ENCODE data around the gene KIR3DL2.
"Not testable (repeated sequence)": the region's sequence is repeated elsewhere in the genome, so short reads cannot be mapped to it uniquely, and the experiment has no call there.

The KIR3DL2 gene

DNA sequence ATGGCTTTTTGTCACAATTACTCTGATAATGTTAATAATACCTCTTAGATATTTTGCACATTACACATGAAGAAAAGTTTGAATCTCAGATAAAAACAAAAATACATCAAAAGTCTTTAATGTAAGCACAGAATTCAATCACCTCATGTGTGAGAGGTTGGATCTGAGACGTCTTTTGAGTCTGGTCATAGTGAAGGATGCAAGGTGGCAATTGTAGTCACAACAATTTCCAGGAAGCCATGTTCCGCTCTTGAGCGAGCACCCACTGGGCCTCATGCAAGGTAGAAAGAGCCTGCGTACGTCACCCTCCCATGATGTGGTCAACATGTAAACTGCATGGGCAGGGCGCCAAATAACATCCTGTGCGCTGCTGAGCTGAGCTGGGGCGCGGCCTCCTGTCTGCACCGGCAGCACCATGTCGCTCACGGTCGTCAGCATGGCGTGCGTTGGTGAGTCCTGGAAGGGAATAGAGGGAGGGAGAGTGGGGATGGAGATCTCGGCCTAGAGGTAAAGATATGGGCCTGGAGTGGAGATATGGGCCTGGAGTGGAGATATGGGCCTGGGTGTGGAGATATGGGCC, at the start of gene KIR3DL2:
Gene KIR3DL2 (plus strand): TSS at position 383 of the 580 bp plus-strand sequence. CDS start 33 bp downstream, at position 416.
- not testable (repeated sequence) for DNase-seq

GRCh38 chr19:54803410-54803809, 46.8 kb upstream of the KIR3DL2 start, which contains the start of gene KIR2DL4:
KIR2DL4 (plus strand) TSS chr19:54803610; CDS start chr19:54803652, 42 bp downstream.
- DNase-seq = no peak

GRCh38 chr19:54804101-54804500, 46.1 kb upstream of the KIR3DL2 start:
- DNase-seq = no peak

DNA sequence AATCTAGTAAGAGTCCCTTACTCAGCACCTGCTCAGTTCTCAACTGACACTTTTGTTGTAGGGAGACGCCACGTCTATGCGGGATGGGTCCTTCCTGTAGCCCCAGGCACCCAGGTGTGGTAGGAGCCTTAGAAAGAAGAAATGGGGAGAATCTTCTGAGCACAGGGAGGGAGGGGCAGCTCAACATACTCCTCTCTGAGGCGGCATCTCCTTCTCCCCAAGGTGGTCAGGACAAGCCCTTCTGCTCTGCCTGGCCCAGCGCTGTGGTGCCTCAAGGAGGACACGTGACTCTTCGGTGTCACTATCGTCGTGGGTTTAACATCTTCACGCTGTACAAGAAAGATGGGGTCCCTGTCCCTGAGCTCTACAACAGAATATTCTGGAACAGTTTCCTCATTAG, 45.7 kb upstream of the KIR3DL2 start:
- DNase-seq = no peak

GRCh38 chr19:54805665-54806515, 44.4 kb upstream of the KIR3DL2 start:
- DNase-seq = no peak

DNA sequence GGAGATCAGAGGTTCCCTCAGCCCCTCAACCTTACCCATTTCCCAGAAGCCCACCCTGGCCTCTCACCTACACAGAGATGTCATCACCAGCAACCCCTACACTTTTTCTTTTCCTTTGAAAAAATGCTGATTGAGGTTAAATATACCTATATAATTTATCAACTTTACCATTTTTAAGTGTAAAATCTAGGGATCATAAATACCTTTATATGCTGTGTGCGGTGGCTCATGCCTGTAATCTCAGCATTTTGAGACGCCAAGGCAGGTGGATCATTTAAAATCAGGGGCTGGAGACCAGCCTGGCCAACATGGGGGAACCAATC, 43.8 kb upstream of the KIR3DL2 start:
- no peak for DNase-seq

DNA sequence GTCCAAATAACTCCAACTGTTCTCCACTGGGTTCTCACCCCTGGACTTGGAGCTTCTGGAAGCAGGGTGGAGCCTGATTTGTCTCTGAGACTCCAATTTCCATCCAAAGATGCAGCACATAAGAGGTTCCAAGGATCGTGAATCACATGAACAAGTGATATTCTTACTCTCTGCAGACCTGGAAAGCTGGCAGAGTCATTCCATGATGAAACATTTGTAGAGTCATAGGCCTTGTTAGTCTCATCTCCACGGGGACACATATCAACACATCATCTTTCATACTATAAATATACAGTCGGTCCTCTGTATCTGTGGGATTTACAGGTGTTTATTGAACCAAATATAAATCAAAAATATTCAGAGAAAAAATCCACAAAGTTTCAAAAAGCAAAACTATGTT, 35.7 kb upstream of the KIR3DL2 start:
- DNase-seq = peak; percentile 6

GRCh38 chr19:54816251-54816650, 34.0 kb upstream of the KIR3DL2 start, which contains the start of gene KIR3DL1:
KIR3DL1 (plus strand) TSS chr19:54816468.
- DNase-seq = not testable (repeated sequence)

- no peak for DNase-seq
Measured at GRCh38 chr19:54817670-54818536, 32.3 kb upstream of the KIR3DL2 start.

- DNase-seq = not testable (repeated sequence)
Measured at GRCh38 chr19:54824416-54824815, 25.8 kb upstream of the KIR3DL2 start.

DNA sequence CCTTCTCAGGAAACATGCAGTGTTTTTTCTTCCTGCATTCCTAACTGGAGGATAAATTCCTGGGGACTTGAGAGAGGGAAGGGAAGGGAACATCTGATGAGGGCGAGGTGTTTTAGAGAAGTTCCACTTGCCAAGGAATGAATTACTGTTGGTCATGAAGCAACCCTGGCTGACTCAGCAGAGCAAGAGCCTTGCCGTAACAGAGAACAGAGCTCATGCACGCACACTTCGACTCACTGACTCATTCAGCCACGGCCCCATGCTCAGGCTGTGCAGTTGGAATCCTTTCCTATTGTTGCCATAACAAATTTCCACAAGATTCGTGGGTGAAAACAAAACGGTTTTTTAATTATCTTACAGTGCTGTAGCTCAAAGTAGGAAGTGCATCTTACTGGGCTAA, 24.9 kb upstream of the KIR3DL2 start:
- peak; percentile 11 for DNase-seq

- peak; percentile 55 for DNase-seq
Measured at GRCh38 chr19:54828064-54828463, 22.2 kb upstream of the KIR3DL2 start.

DNA sequence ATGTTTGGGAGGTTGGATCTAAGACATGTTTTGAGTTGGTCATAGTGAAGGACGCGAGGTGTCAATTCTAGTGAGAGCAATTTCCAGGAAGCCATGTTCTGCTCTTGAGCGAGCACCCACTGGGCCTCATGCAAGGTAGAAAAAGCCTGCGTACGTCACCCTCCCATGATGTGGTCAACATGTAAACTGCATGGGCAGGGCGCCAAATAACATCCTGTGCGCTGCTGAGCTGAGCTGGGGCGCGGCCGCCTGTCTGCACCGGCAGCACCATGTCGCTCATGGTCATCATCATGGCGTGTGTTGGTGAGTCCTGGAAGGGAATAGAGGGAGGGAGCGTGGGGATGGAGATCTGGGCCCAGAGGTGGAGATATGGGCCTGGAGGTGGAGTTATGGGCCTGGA, 17.7 kb upstream of the KIR3DL2 start, which contains the start of gene KIR2DS4:
Gene KIR2DS4 (plus strand): TSS at position 181 of the 400 bp plus-strand sequence.
- DNase-seq = not testable (repeated sequence)

DNA sequence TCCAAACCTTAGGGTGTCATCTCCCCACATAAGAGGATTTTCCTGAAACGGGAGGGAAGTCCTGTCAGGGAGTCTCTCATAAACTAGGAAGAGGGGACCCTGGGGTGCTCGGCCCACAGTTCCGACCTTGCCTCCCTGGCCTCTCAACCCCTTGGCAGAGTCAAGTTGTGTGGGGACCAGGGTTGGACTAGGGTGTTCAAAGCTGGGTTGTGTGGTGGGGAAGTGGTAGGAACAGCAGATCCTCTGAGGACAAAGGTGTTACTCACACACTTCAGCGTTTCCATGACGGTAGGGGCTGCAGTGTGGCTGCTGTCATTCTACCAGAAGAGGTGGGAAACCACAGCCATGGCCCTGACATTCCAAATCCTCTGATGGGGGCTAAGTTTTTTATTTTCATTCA, 15.1 kb upstream of the KIR3DL2 start:
- not testable (repeated sequence) for DNase-seq

GRCh38 chr19:54837522-54837921, 12.7 kb upstream of the KIR3DL2 start:
- DNase-seq = peak; percentile 42

DNA sequence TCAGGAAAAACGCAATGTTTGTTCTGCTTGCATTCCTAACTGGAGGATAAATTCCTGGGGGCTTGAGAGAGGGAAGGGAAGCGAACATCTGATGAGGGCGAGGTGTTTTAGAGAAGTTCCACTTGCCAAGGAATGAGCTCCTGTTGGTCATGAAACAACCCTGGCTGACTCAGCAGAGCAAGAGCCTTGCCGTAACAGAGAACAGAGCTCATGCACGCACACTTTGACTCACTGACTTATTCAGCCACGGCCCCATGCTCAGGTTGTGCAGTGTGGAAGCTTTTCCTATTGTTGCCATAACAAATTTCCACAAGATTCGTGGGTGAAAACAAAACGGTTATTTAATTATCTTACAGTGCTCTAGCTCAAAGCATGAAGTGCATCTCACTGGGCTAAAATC, 7.1 kb upstream of the KIR3DL2 start:
- DNase-seq = not testable (repeated sequence)

DNA sequence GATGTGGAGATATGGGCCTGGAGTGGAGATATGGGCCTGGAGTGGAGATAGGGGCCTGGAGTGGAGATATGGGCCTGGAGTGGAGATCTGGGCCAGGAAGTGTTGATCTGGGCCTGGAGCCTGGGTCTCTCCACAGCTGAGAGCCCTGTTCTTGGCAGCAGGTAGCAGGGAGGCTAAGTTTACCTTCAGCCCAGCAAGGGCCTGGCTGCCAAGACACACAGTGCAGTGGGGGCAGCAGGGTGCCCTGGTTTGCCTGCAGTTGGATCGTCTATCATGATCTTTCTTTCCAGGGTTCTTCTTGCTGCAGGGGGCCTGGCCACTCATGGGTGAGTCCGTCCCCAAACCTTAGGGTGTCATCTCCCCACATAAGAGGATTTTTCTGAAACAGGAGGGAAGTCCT, 687 bp downstream of the KIR3DL2 start:
- no peak for DNase-seq

GRCh38 chr19:54851353-54851752, 1.1 kb downstream of the KIR3DL2 start:
- no peak for DNase-seq

GRCh38 chr19:54855241-54855640, 5.0 kb downstream of the KIR3DL2 start:
- peak; percentile 34 for DNase-seq

DNA sequence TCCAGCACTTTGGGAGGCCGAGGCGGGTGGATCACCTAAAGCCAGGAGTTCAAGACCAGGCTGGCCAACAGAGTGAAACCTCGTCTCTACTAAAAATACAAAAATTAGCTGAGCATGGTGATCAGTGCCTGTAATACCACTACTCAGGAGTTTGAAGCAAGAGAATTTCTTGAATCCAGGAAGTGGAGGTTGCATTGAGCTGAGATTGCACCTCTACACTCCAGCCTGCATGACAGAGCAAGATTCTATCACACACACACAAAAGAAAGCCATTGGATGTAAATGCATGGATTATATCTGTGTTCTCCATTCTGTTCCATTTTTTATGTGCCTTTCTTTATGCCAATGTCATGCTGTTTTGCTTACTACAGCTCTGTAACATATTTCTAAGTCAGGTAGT, 8.2 kb downstream of the KIR3DL2 start:
- not testable (repeated sequence) for DNase-seq

GRCh38 chr19:54859421-54859820, 9.2 kb downstream of the KIR3DL2 start:
- peak; percentile 84 for DNase-seq

- not testable (repeated sequence) for DNase-seq
Measured at GRCh38 chr19:54863459-54863858, 13.2 kb downstream of the KIR3DL2 start.

DNA sequence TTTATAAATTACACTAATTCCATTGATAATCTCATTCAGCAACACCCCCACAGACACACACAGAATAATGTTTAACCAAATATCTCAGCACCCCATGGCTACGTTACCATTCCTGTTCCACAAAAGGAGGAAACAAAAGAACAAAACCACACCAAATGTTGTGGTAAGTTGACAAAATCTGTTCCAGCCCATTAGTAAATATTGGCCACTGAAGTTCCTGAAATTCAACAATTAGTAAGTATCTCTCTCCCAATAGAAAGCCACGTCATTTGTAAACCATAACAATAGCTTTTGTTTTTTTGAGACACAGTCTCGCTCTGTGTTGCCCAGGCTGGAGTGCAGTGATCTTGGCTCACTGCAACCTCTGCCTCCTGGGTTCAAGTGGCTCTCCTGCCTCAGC, 21.5 kb downstream of the KIR3DL2 start:
- DNase-seq = peak; percentile 64

Data from suppressor macrophage treated with lipopolysaccharide for 4 hours (primary cell).